Vagina (tissue), 2 donors: Measurements from ENCODE around the gene MRNIP.

Experiments used
- CTCF ChIP-seq, 3 experiments: fragments of 450-650 bp in 2 of 3; fragments of 200-600 bp in 1 of 3; sonication (generic) in 1 of 3; IDR thresholded peaks; one replicate each; pipeline ENCODE4 v1.5.1; 2017 to 2019; ENCODE audit warnings: antibody characterized with exemption in 3 of 3, mild to moderate bottlenecking in 2 of 3, moderate library complexity in 2 of 3
- POLR2A ChIP-seq, 2 donors: fragments of 450-650 bp; IDR thresholded peaks; one replicate each; pipeline ENCODE4 v1.6.1; 2017; ENCODE audit warnings: antibody characterized with exemption in 2 of 2, mild to moderate bottlenecking in 2 of 2, moderate library complexity in 2 of 2

GRCh38 chr5:179802950-179803562 is 55.6 kb downstream of the MRNIP start:
- TF ChIP-seq CTCF (IDR thresholded peaks at IDR 0.05) (no peak), POLR2A (IDR thresholded peaks at IDR 0.05) (no peak)
